Measurements from ENCODE around the gene HP1BP3. TPM values are rescaled to one million over a fixed set of nuclear protein-coding genes. Genes with fewer than 3 reads are reported as not detected.

Gene HP1BP3
- total RNA-seq, 4 donors from 2014 or later = 222 to 491 (median 311) TPM

- WGBS, 2 donors = 88 to 92% methylated on average over 7 of the region's 7 CpGs
- peaks cover 0 to 49% (median 0%) of the 10 kb centered on the region in 3 donors for H3K36me3 ChIP-seq
- peaks cover 0 to 15% of the 10 kb centered on the region in 2 donors for H3K27me3 ChIP-seq
- no peak overlapping the region for H3K27ac ChIP-seq
- TF ChIP-seq POLR2A (IDR thresholded peaks at IDR 0.05) (no peak), CTCF (IDR thresholded peaks at IDR 0.05) (no peak), EP300 (IDR thresholded peaks at IDR 0.05) (no peak)
- no peaks in the 10 kb centered on the region for H3K9me3 ChIP-seq
- H3K4me3 ChIP-seq = no peak overlapping the region
- DNase-seq (ENCODE audit: low spot score in 2 of 2) = no peak
- peaks cover 0 to 28% (median 19%) of the 10 kb centered on the region in 4 donors for H3K4me1 ChIP-seq
These were observed 51.5 kb downstream of the HP1BP3 start for GRCh38 chr1:20735581-20736111.

- no peak for DNase-seq (ENCODE audit: low spot score in 2 of 2)
- 21 to 25% methylated on average over 6 to 7 of the region's 7 CpGs for WGBS, 2 donors
- peak overlapping the region in 3 of 4 donors; percentile 25 to 55 (median 37) for H3K4me3 ChIP-seq
These were observed 53.6 kb downstream of the HP1BP3 start for GRCh38 chr1:20733360-20733975.

GRCh38 chr1:20732588-20733359, 54.3 kb downstream of the HP1BP3 start, which contains the start of gene SH2D5:
SH2D5 (minus strand) TSS chr1:20732703; CDS start chr1:20728044, 4,659 bp downstream.
- TF ChIP-seq EP300 (IDR thresholded peaks at IDR 0.05) (peak in 1 of 2 donors; percentile 67), CTCF (IDR thresholded peaks at IDR 0.05) (peak; percentile 19 to 53 (median 26)), POLR2A (IDR thresholded peaks at IDR 0.05) (peak in 1 of 2 donors; percentile 30)
- H3K4me1 ChIP-seq = peaks cover 0 to 28% (median 19%) of the 10 kb centered on the region in 4 donors
- peak within 1 kb of the TSS in 2 of 4 donors; percentile 1 to 61 for H3K27ac ChIP-seq
- H3K4me3 ChIP-seq = peak within 1 kb of the TSS; percentile 36 to 55 (median 46)
- peaks cover 0 to 26% (median 0%) of the 10 kb centered on the region in 3 donors for H3K36me3 ChIP-seq
- peaks cover 0 to 43% of the 10 kb centered on the region in 2 donors for H3K27me3 ChIP-seq
- H3K9me3 ChIP-seq = no peaks in the 10 kb centered on the region
- peak; percentile 38 to 76 for DNase-seq (ENCODE audit: low spot score in 2 of 2)
- 2 to 4% methylated on average over 31 to 36 of the region's 38 CpGs for WGBS, 2 donors

More at GRCh38 chr1:20733360-20733975, 53.6 kb downstream of the HP1BP3 start:
- Histone ChIP-seq H3K4me1 (peaks cover 0 to 28% (median 19%) of the 10 kb centered on the region in 4 donors), H3K27me3 (peaks cover 0 to 37% of the 10 kb centered on the region in 2 donors), H3K9me3 (no peaks in the 10 kb centered on the region), H3K27ac (peak overlapping the region in 2 of 4 donors; percentile 1 to 61), H3K36me3 (peaks cover 0 to 30% (median 0%) of the 10 kb centered on the region in 3 donors)
- TF ChIP-seq CTCF (IDR thresholded peaks at IDR 0.05) = no peak

GRCh38 chr1:20732071-20732587, 55.0 kb downstream of the HP1BP3 start:
- H3K4me3 ChIP-seq = peak overlapping the region; percentile 25 to 55 (median 46)
- H3K36me3 ChIP-seq = peaks cover 0 to 19% (median 0%) of the 10 kb centered on the region in 3 donors
- no peak overlapping the region for H3K27ac ChIP-seq
- no peak for TF ChIP-seq POLR2A (IDR thresholded peaks at IDR 0.05)
- TF ChIP-seq EP300 (IDR thresholded peaks at IDR 0.05) = no peak
- no peak for TF ChIP-seq CTCF (IDR thresholded peaks at IDR 0.05)
- no peaks in the 10 kb centered on the region for H3K9me3 ChIP-seq
- DNase-seq (ENCODE audit: low spot score in 2 of 2) = no peak
- peaks cover 0 to 43% of the 10 kb centered on the region in 2 donors for H3K27me3 ChIP-seq
- WGBS, 2 donors = 3% methylated on average over 19 to 29 of the region's 55 CpGs
- H3K4me1 ChIP-seq = peaks cover 0 to 28% (median 19%) of the 10 kb centered on the region in 4 donors
